Pons (tissue), 1 donor: ENCODE measurements around the gene HEATR1.

Experiments
- DNase-seq: peaks from one replicate; pipeline ENCODE4 v3.0.0-alpha.2; 2016; ENCODE audit warnings: low spot score

The HEATR1 gene

DNA sequence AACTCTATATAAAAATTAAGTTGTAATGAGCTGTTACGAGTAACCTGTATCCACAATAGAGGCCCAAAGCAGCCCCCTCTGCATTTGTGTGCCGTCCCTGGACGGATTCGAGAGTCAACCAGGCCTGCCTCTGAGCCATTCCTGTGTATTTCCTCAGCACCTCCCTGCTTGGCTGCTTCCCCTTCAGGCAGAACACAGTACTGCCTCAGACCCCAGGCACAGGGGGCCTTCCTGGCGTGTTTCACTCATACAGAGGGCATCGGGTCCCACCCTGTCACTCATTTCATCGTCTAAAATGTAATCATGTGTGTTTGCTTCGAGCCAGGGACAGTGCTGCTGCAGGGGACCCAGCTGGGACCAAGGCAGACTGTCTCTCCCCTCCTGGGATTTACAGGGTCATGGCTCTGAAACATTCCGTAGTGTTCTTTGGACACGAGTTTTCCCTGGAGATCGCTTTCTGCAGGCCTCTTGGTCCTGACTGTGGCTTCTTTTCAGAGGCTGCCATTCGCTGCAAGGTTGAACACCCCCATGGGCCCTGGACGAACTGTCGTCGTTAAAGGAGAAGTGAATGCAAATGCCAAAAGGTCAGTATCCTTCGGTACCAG, 61.1 kb downstream of the HEATR1 start:
- no peak for DNase-seq

DNA sequence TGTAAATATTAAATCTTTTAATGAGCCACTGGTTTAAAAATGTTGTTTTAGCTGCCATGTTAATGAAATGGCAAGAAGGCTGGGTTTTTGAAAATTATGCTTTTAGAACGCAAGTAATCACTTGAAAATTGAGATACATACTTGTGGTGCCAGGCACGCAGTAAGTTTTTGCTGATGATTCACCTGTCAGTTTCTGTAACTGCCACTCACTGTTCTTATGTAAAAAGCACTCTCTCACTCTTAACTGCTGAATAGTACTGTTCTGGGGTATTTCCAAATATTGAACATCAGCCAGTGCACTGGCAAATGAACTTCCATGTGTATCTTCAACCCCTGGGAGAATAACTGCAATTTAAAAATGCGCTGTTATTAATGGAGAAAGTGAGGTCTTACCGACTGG, 62.6 kb downstream of the HEATR1 start:
- no peak for DNase-seq

DNA sequence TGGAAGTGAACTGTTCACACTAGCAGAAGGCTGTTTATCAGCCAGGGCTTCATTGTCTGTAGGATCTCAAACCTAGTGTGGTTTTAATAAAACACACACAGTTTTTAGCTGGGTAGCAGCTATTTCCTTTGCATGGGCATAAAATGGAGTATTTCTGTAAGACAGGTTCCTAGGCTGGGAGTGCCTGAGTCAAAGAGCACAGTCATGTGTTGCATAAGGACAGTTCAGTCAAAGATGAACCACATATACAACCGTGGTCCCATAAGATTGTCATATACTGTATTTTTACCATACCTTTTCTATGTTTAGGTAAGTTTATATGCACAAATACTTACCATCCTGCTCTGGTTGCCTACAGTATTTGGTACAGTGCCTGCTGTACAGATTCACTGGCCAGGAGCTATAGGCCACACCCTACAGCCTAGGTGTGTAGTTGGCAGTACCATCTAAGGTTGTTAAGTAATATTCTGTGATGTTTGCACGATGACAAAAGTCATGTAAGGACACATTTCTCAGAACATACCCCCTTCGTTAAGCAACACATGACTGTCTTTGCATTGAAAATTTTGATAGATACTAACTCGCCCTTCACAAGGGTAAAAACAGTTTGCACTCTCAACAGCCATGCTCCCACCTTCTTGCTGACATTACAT, 63.4 kb downstream of the HEATR1 start:
- no peak for DNase-seq

DNA sequence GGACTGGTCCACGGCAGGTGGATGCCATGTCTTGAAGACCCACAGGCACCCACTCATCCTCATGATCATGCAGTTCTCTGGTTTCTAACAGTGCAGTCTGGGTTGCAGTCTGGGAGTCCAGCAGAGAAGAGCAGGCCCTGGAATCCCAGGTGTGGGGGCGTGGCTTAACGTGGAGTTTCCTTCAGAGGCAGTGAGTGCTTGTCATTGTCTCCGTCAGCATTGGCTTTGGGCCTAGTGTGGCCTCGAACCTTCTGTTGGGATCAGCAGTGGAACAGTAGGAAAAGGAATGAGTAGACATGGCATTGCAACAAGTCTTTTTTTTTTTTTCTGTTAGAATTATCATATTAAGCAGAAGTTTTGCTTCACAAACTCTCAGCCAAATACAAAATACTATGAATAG, 67.8 kb downstream of the HEATR1 start:
- DNase-seq = no peak

DNA sequence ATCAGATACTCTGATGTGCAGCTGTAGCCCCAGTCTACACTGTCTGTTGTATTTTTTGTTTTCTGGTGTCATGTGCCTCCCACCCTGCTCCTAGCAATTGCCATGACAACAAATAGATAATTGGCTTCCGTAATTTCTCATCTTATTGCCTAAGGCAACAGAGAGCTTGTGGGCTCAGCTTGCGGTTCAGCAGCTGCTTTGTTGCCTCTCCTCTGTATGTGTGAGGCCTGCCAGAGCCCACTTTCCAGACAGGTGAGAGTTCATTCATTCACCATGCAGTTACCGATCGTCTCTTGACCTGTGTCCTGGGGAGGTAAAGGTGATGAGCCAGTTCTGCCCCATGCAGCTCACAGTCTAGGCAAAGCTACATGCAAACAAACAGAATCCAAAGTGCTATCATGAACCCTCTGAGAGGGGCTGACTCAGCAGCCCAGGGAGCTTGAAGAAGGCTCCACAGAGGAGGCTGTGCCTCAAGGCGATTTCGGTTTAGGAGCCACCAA, 68.6 kb downstream of the HEATR1 start:
- DNase-seq = no peak

DNA sequence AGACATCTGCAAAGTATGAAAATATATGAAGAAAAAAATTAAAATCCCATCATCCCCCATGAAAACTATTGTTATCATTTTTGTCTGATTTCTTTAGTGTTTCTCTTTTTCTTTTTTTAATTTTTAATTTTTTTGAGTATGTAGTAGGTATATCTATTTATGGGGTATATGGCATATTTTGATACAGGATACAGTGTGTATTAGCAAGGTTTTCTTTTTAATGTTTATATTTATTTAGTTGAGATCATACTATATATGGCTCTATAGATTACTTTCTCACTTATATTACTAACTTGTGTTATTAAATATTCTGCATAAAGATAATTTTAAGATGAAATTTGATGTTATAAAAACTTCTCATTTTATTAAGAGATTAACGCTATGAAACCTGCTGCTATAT, 69.1 kb downstream of the HEATR1 start:
- DNase-seq = no peak

DNA sequence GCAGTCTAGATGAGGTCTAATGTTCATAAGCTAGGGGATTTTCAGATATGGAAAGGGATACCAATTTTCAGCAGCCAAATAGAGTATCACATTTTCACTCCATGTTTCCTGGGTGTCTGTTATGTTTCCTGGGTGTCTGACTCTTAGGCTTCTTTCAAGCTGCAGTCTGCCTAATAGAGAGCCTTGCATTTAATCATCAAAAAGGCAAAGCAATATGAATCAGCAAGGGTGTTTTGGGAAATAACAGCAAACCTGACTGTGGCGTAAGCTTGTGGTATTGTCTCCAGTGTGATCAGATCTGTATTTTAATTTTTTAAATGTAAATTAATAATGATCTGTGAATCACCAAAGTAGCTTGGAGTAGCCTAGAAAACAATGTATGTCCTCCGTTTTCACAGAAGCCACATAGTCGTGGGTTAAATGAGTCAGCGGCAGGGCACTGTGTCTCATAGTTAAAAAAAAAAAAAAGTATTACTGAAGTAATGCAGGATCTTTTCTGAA, 70.1 kb downstream of the HEATR1 start:
- DNase-seq = no peak

DNA sequence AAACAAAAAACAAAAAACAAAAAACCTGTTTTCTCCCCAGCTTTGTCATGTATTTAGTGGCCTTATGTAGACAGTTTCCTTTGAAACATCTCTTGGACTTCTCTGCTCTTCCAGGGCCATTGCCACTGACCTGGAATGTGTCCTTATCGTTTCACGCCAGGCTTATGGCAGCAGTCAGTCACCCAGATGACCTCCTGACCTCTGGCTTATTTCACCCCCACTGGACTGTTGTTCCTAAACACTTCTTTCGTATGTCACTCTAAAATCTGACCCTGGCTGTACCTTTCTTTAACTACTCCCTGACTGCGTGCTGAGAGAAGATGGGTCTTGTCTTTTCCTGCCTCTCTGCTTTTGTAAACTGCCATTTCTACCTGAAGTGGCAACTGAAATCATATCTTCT, 71.5 kb downstream of the HEATR1 start:
- DNase-seq = no peak

DNA sequence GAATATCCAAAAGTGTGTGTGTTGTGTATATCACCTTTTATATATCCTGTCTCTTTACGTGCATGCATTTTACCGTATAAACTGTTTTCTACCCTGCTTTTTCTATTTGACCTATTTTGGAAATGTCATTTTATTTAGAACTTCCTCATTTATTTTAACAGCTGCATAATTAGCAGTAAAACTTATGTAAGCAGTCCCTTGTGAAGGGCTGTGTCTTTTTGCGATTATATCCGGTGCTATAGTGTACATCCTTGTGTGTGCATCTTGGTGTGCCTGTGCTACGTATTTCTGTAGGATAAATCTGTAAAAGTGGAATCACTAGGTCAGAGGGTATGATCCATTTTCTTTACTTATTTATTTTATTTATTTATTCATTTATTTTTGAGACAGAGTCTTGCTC, 73.4 kb downstream of the HEATR1 start:
- no peak for DNase-seq

DNA sequence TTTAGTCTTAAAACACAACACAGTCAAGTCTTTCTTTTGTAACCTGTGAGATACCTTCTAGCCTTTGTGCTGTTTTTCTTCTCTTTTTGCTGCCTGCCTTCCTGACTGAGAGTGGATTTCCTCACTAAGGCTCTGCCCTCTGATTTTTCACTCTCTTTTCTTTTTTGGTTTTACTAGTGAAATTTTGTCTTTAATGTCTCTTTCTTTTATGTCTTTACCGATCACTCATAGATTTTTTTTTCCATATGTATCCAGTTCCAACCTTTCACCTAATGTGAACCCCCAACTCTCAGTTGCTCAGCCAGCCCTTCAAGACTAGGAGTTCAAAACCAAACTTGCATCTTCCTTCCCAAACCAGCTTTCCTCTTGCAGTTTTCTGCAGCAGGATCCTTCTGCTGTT, 74.0 kb downstream of the HEATR1 start:
- DNase-seq = no peak

DNA sequence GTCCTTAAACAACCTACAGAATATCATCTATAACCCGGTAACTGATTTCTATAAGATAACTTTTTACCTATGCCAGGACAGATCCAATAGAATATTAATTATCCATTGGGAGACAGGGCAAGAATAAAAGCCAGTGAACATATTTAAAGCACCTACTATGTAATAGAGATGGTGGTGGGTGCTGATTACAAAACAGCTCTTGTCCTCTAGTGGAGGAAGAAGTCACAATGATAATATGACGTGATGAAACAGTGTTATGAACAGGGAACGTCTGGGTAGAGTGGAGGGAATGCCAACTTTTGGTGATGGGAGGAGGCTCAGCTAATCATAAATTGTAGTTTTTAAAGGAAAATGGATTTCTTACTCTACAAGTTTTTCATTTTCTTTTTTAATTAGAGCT, 78.2 kb downstream of the HEATR1 start:
- DNase-seq = no peak

DNA sequence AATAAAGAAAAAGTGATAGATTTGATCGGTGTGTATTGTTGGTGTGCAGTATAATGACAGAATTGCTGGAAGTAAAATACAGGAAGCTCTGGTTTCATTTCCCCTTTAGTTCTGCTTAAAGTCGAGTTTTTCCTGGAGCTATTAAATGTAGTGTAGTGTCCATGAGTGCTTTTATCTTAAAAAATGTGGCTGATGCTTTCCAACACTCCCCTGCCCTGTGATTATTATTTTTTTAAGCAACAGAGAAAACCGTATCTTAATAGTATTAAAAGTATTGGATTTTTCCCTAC, 79.5 kb downstream of the HEATR1 start:
- DNase-seq = peak; percentile 51

DNA sequence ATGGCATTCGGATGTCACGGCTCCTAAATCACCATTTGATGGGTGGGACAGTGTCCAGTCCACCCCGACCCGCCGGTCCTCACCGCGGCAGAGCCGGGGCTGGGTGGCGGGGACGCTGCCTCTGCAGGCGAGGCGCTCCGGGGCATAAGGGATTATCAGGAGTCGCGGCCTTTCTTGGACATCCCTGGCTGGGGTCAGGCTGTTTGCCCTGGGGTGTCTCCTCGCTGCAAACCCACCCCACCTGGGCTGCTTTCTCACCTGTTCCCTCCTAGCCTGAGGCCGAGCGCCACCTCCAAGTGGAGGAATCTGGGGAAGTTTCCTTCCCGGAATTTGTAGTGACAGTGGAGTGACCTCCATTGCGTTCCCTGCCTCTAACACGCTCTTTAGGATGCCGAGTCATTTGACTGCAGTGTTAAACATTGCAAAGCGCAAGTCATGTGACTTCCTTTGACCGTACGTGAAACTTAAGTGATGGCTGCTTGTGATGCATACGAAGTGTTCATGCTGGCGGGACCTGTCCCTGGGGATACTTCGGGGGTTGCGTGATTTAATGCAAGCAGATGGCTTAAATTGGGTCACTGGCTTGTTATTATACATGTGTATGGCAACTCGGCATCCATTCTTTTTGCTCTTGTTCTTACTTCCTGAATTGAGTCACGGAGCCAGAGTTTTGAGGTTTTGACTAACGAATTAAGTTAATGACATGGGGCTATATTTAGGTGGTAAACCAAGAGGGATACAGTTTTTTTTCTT, 80.0 kb downstream of the HEATR1 start:
- DNase-seq = peak; percentile 87

DNA sequence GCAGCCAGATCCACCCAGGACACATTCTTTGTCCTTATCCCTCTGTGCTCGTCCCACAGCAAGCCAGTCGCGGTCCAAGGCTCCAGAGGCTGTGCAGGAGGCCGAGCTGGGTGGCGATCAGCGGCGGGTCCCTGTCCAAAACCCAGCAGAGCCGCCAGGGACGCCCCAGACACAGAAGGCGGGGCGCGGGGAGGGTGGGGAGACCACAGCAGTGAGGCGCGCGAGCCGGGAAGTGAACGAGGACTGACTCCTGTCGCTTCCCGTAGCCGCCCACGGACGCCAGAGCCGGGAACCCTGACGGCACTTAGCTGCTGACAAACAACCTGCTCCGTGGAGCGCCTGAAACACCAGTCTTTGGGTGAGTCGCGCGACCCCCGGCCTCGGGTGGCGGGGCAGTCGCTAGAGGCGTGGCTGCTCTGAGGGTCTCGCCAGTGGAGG, 80.6 kb downstream of the HEATR1 start, which contains the start of gene LGALS8:
TSS of gene LGALS8 (plus strand) at position 279 of the 438 bp plus-strand sequence. CDS start 2,089 bp downstream, outside the sequence.
- peak; percentile 54 for DNase-seq

DNA sequence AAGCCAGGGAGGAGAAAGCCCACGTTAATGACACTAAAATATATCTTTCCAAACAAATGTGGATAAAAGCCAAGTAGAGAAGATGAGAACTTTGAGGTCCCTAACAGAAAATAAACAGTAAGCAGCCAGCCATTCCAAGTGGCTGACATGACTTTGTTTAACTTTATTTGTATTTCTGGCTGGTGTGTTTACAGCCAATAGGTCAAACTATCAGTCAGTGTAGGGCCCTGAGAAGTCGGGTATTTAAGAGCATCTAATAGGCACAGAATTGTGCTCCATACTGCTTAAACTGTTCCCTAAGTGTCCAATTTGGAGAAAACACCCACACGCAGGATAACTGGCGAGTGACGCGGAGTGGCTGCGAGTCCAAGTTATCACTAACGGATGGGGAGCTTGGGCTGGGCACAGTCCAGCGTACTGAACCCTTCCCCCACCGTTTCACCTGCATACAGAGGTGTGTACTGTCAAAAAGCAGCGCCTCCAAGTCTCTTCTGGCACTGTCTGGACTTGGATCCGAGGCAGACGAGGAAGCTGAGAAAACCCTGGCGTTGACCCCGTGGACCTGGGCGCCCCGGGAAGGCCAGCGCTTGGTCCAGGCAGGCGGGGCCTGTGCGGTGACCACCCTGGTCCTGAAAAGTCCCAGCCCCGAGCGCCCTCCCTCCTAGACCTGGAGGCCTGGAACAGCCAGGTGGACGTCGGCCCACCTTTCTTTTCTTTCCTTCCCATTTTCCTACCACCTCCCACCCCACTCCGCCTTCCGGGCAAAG, 81.2 kb downstream of the HEATR1 start:
- no peak for DNase-seq

DNA sequence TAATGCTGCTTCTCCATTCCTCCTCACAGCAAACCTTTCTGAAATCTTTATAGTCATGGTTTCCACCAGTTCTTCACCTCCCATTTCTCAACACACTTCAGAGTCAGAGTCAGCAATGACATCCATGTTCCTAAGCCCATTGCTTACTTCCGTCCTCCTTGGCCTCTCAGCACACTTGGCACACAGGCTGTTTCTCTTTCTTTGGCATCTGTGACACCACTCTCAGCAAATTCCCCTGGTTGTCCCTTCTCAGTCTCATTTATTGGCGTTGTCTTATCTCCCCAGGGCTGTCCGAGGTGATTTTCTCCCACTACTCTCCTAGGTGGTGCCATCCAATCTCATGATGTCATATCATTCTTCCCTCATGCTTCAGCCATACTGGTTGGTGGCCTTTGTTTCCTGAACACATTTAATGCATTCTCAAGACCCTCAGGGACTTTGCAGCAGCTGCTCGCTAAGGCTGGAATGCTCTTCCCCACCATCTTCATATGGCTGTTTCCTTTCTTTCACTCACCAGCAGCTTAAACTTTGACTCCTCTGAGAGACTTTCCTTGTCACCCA, 83.8 kb downstream of the HEATR1 start:
- no peak for DNase-seq

DNA sequence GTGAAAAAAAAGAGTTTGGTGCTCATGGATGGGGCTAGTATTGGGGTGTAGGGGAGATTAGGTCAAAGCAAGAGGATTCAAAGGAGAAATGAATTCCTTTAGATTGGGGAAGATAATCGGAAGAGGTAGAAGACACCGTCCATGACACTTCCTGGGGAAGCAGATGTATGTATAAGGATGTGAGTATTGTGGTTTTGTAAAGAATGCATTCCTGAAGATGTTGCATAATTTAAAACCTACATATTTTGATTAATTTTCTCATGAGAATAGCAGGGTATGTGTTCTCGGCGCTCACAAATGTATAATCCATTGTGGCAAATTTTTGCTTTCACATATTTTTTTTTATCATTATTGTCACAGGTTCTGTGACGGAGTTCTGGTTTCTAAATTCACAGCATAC, 86.0 kb downstream of the HEATR1 start:
- DNase-seq = no peak

DNA sequence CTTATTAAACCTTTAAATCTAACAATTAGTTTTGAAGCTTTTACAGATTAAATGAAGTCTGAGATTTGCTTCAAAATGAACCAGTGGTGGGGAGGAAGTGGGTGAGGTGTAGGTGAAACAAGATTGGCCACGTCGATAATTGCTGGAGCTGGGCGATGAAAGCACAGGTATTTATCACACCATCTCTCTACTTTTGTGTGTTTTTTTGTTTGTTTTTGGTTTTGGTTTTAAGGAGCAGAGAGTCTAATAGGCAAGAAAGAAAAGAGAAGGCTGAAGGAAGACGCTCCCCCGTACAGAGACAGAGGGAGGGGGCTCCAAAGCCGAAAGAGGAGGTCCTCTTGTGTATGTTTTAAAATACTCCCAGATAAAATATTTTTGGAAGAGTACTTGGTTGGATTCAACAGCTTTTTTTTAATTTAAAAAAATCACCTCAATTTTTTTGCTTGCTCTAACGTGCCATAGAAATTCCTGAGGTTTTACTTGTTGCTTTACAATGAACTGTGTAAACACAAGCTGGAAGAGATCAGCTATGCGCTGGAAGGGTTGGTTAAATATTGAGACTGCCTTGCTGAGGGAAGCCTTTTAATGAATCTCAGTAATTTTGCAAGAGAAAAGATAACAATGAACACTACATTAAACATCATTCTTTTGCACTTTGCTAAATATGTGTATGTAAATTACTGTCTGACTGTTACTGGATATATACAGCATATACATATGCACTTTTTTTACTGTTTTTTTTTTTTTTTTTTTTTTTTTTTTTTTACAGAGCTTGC, 87.2 kb downstream of the HEATR1 start:
- no peak for DNase-seq

DNA sequence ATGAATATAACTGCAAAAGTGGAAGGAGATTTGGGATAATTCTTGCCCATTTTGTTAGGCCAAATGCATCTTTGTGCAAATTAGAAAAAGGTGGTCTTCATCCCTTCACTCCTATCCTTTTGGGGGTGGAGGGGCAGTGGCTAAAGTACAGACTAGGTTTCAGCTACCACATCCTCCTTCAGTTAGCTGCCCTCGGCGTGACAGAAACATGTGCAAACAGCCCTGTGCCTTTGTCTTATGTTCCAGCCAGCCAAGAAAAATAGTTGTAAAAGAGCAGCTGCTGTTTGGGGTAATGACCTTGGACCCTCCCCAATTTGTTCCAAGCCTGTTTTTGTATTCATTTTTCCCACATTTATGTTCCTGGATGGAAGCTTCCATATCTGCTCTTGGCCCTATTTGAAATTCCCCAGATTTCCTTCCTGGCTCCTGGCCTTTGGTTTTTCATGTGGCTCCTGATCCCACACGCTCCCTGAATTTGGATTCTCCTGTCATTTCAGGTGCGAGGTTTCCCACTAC, 88.8 kb downstream of the HEATR1 start:
- no peak for DNase-seq

DNA sequence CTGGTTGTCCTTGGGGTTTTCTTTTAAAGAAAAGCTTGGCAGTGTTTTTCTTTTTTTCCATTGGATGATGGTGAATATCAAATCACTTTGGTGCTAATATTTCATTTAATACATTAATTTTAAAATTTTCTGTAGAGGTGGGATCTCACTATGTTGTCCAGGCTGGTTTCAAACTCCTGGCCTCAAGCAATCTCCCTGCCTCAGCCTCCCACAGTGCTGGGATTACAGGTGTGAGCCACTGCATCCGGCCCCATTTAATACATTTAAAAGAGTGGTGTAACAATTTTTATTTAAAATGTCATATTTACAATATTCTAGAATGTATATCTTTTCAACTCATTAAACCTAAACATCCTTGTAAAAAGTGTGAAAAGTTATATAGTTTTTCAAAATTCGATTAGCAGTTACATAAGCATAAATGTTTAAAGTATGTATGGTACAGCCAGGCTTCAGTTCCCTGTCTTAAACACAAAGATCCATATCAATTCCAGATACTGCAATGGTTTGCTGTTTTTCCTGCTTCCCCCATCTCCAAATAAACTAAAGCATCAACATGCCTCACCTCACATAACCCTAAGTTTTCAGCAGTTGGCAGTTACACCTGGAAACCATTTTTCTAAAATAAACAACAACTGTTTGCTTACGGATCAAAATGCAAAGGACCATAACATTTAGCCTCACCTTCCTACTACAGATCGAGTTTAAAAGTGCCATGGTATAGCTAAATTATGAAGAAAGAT, 89.4 kb downstream of the HEATR1 start:
- DNase-seq = no peak
